Cerebellar nuclear complex (tissue), 1 donor: ENCODE results near the gene UMAD1.

Experiments
- DNase-seq, 2 experiments: peaks; one replicate each; lab custom pipeline; 2025; lab: John Stamatoyannopoulos, UW

Gene UMAD1

DNA sequence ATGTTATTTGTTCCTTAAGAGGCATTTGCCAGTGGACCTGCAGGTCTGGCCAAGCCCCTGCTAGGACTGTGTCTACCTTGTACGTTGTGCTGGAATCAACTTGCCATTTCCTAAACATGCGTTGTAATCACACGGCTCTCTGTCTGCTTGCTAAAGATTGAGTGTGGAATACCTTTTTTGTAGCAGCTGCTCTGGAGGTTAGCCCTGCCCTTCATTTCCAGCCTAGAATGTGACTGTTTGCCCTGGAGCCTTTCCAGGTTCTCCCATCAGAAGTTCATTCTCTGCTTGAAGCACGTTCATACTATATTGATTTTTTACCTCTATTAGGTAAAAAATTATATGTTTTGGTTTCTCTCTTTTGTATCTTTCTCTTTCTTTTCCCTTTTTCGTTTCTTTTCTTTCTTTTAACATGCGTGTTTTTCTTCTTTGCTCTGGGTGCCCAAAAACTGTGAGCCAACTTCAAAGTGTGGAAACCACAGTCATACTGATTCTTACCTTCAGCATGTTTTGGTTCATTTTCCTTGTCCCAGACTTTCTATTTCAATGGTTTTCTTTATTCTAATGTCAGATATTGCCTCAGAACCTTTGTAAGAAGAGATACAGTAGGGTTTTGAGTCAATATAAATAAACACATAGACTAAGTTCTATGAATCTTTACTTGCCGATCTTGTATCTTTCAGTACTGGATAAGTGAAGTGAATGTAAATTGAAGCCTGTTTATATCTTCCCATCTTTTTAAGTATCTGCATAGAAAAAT lies 189.7 kb downstream of the UMAD1 start:
- DNase-seq, result no peak

DNA sequence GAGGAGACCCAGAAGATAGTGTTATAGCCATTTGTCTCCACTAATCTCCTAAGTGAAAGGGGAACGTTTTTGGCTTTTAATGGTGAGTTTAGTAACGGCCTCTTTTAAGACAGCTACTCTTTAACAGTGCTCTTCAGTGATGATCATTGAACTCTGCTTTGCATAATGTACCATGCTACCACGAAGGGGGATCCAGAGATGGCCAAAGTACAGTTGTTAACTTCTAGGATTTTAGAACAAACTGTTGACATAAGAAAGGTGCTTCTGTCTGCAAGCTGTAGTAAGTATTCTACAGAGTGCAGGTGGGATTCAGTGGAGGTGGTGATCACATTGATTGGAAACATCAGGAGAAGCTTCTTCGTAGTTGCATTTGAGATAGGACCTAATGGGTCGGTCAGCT lies 192.0 kb downstream of the UMAD1 start:
- no peak for DNase-seq

DNA sequence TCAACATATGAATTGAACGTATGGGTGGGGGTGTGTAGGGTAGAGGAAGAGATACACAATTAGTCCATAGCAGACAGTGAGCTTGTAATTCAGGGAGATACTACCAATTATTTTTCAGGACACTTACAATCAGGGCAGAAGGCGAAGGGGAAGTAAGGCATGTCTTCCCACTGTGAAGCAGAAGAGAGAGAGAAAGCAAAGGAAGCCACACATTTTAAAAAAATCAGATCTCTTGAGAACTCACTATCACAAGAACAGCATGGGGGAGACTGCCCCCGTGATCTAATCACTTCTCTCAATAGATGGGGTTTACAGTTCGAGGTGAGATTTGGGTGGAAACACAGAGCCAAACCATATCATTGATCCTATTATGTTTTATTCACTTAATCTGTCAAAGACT lies 194.2 kb downstream of the UMAD1 start:
- DNase-seq, result no peak

DNA sequence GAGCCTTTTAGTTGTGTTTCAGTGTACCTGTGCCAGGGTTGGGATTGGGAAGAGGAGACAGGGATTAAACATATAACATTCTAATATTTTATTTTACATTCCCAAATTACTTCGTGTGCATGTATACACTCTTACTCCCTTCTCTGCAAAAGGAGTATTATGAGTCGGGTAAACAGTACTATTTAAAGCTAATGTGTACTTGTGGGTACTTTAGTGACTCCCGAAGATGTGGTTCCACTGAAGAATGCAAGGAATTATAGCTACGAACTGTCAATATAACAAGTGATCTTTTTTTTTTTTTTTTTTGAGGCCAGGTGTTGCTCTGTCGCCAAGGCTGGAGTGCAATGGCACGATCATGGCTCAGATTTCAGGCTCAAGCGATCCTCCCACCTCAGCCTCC lies 200.5 kb downstream of the UMAD1 start:
- no peak for DNase-seq

DNA sequence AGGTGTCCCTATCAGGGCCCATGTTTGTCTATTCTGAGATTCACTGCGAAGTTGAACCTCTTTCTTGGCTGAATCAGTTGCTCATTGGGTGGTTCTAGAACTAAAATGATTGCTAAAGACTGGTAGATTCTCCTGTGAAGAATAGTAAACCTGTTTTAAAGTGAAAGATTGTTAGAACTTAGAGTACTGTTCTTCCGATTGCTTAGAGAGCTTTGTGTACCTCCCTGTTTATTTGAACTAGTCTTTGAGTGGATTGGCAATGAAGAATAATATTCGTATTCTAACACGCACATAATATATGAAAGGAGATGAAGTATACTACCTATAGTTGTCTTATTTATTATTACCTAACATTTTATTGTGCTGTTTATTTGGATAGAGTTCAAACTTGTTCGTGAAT lies 202.7 kb downstream of the UMAD1 start:
- DNase-seq, result no peak

GRCh38 chr7:7843972-7844371 lies 203.4 kb downstream of the UMAD1 start:
- DNase-seq, result no peak

GRCh38 chr7:7848246-7848645 lies 207.7 kb downstream of the UMAD1 start:
- no peak for DNase-seq

DNA sequence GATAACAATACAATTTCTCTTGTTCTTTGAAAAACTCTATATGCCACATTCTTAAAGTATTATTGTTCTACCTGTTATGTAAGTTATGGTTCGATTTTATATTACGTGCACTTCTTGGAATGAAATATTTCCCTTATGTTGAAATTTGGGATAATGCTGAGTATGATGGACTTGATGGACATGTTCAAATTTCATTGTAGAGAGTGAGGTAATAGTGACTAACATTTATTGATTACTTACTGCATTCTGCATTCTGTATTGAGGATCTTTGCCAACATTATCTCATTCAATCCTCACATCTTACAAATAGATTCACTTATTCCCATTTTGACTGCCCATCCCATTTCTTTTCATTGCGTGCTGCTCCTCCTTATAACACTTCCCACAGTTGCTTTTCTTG lies 208.3 kb downstream of the UMAD1 start:
- DNase-seq, result no peak

GRCh38 chr7:7850150-7850549 lies 209.6 kb downstream of the UMAD1 start:
- no peak for DNase-seq

DNA sequence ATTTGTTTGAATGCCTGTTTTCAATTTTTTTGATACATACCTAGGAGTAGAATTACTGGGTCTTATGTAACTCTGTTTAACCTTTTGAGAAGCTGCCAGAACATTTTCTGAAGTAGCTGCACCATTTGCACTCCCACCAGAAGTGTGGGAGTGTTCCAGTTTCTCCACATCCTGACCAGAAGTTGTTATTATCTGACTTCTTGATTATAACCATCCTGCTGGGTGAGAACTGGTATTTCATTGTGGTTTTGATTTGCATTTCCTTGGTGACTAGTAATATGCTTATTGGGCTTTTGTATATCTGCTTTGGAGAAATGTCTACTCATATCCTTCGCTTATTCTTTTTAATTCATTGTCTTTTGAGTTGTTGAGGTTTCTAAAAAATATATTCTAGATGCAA lies 210.8 kb downstream of the UMAD1 start:
- DNase-seq, result no peak

- DNase-seq, result no peak
These were observed 211.4 kb downstream of the UMAD1 start for GRCh38 chr7:7851991-7852390.

DNA sequence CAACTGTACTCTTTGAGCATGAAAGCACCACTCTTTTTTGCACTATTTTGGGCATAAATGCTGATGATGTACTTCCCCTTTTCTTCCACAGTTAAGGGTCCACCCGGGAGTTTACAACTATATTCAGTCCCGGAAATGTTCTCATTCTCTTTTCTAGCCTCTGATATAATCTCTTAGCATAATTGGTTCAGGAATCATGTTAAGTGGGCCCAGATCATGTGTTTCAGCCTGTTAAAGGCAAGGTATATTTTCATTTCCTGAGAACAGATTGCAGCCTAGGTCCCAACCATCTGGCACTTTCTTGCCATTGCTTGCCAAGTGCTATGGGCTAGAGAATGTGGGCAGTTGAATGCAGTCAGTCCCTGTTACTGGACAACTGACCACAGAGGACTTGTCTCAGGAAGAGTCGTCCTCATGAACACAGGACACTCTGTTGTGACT lies 216.6 kb downstream of the UMAD1 start:
- DNase-seq, result peak in 1 of 2 experiments; percentile 20

GRCh38 chr7:7858559-7858958 lies 218.0 kb downstream of the UMAD1 start:
- DNase-seq, result no peak

GRCh38 chr7:7859411-7859810 lies 218.9 kb downstream of the UMAD1 start:
- DNase-seq, result no peak

DNA sequence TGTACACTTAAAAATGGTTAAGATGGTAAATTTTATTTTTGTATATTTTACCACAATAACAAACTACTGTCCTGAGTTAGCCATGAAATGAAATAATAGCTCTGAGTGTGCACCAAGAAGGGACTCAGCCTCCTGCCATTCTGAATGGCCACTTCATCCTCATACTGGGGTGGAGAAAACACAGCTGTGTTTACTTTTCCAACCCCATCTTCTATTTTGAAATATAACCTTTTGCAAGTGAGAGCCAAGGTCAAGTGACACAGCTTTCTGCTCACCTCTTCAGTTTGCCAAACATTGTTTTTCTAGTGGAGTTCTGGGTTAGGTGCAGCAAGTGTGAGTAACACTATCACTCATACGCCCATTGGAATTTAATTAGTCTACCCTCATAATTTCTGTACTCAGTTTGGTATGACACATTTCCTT lies 220.7 kb downstream of the UMAD1 start:
- DNase-seq, result no peak

DNA sequence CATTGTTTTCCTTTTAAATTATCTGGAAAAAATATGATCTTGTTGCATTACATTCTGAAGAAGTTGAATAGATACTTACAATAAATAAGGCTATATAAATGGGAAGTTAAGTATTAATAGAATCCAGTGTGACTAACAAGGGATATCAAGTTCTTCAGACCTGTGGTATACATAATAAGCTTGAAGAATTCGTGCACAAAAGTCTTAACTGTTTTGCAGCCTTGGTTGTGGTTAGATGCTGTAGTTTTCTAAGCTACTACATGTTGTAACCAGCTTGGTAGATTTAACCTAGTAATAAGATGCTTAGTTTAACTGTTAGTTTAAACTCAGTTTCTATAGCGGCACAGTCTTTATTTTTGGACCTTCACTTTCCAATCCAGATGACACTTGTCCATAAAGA lies 221.8 kb downstream of the UMAD1 start:
- no peak for DNase-seq

- no peak for DNase-seq
These were observed 227.5 kb downstream of the UMAD1 start for GRCh38 chr7:7867846-7868571.

DNA sequence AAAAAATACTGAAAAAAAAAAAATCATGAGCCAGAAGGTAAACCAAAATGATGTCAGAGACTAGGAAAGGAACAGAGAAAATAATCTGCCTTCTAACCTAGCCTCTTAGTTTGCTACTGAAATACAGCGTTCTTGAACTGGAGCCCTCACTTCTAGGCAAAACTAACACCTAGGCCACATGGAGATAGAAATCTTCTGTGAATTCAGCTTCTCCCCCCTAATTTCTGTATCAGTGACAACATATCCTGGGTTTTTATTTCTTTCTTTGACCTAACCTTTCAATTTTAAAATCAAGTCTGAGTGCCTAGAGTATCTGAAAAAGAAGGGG lies 228.0 kb downstream of the UMAD1 start:
- DNase-seq, result no peak

- DNase-seq, result no peak
These were observed 228.5 kb downstream of the UMAD1 start for GRCh38 chr7:7869036-7869435.

- no peak for DNase-seq
These were observed 229.1 kb downstream of the UMAD1 start for GRCh38 chr7:7869651-7870050.

DNA sequence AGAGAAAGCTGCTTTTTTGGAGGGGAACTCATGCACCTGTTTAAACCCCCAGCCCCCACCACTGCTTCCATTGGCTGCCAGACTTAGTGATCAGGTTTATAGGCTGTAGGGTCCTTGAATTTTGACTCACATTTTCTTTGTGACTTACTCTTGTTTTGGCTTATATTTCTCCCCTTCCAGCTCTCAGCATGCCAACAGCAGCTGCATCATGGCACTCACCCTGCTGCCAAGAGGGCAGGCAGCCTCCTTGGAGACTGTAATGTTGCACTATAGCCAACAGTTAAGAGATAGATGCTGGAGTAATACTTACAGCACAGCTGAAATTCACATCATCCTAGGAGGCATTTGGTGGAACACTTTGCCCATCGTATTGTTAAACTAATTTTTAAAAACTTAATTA lies 230.0 kb downstream of the UMAD1 start:
- no peak for DNase-seq

DNA sequence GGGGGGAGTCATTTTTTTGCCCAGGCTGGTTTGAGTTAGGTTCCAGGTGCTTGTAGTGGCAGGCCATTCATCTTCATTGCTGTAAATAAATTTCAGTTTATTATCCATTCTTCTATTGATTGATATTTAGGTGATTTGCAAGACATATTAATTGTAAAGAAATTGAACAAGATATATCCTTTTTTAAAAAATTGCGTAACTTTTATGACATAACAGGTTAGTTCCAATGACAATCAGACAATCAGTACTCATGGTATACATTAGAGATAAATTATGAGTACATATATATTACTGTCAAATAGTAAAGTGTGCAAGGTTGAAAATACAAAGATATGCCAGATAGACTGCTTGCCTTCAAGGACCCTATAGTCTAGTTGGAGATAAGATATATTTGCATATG lies 235.9 kb downstream of the UMAD1 start:
- DNase-seq, result no peak

- DNase-seq, result no peak
These were observed 241.0 kb downstream of the UMAD1 start for GRCh38 chr7:7881581-7881980.

DNA sequence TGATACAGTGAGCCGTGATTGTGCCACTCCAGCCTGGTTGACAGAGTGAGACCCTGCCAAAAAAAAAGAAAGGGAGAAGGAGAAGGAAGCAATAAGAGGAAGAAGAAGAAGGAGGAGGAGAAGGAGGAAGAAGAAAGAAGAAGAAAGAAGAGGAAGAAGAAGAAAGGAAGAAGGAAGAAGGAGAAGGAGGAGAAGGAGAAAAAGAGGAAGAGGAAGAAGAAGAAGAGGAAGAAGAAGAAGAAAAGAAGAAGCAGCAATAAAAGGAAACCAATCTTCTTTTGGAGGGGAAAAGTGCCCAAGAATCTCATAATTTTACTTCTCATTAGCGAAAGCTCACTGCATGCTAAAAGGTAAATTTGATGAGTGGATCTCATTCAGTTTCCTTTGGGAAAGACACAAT lies 242.3 kb downstream of the UMAD1 start:
- no peak for DNase-seq
